SK-N-MC (cell line): Measurements from ENCODE around the gene SAMM50.
A peak's percentile ranks its signal among the peaks of the same experiment; 100 is the strongest.

Experiments used
- DNase-seq: peaks from one replicate; pipeline ENCODE4 v3.0.0-alpha.2; 2011; ENCODE audit warnings: low read depth, low spot score
- H3K27ac ChIP-seq: fragments of 200-600 bp; sonication (generic); 2 replicates; pipeline ENCODE4 v1.5.1; 2016; ENCODE audit warnings: mixed run types
- H3K36me3 ChIP-seq: fragments of 200-600 bp; sonication (generic); 2 replicates; pipeline ENCODE4 v1.6.1; 2017; ENCODE audit warnings: antibody characterized with exemption, low read length, mixed read lengths; ENCODE audit not compliant: insufficient read depth
- H3K4me3 ChIP-seq: fragments of 200-600 bp; sonication (generic); 2 replicates; pipeline ENCODE4 v1.5.1; 2016
- H3K9ac ChIP-seq: fragments of 200-600 bp; sonication (generic); 2 replicates; pipeline ENCODE4 v1.8.0; 2017; ENCODE audit warnings: mixed run types, mixed read lengths; ENCODE audit not compliant: insufficient read length
- H3K9me3 ChIP-seq: fragments of 200-600 bp; sonication (generic); 2 replicates; pipeline ENCODE4 v1.6.1; 2017; ENCODE audit warnings: low read depth, mild to moderate bottlenecking, antibody characterized with exemption, low read length, moderate library complexity, mixed read lengths
- EZH2 ChIP-seq: fragments of 200-600 bp; sonication (generic); IDR thresholded peaks from one replicate; pipeline ENCODE4 v1.6.1; 2017; ENCODE audit warnings: antibody characterized with exemption
- FOXP2 ChIP-seq: optimal IDR thresholded peaks from 2 replicates; pipeline ENCODE3; 2011; ENCODE audit warnings: mild to moderate bottlenecking, moderate library complexity; ENCODE audit not compliant: insufficient read depth; ENCODE audit errors: extremely low read length, control extremely low read depth
- POLR2AphosphoS5 ChIP-seq: IDR thresholded peaks from 2 replicates; pipeline ENCODE4 v1.6.1; 2012; ENCODE audit warnings: mild to moderate bottlenecking, low read depth, low read length, borderline replicate concordance

SAMM50 gene

GRCh38 chr22:43953988-43954785 is 1.1 kb upstream of the SAMM50 start:
- no peaks in the 10 kb centered on the region for H3K36me3 ChIP-seq
- peak overlapping the region; percentile 94 for H3K4me3 ChIP-seq
- H3K9ac ChIP-seq = peak overlapping the region; percentile 94
- DNase-seq = no peak
- H3K9me3 ChIP-seq = no peaks in the 10 kb centered on the region
- no peak overlapping the region for H3K27ac ChIP-seq
- no peak for TF ChIP-seq FOXP2
- no peak for TF ChIP-seq EZH2
- TF ChIP-seq POLR2AphosphoS5 = no peak

DNA sequence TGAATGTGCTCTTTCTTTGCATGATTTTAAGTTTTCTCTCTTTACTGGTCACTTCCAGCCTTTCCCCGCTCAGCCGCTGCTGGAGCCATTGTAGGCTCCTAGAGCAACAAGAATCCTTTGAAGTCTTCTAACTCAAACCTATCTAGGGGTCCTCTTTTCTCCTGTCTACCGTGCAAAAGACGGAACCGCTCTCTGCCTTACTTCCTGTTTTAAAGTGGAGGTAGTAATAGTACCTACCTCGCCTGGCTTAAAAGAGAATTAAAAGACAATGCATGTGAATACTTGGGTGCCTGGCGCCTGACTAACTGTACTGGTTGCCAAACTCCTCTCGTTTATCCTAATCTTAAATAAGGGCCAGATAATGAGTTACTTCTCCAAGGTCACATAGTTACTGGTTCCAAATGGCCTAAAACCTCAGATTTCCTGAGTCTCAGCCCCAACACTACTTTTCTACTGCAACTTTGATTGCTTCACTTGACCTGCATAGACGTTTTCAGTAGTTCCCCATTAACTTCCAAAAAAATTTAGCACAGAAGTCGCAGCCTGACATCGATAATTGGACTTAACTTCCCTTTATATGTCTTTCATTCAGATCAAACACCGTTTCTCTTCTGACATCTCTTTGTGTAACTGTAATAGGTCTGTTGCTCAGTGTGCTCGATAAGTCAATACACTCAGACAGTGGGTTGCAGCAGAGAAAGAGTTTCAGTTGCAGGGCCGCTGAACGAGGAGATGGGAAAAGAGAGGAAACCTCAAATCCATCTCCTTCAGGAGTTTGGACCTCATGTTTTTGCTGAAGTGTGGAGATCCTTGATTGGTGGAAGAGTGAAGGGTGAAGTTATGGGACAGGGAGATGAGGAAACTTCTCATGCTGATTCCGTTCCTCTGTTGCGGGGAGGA is 891 bp downstream of the SAMM50 start:
- DNase-seq = no peak
- H3K9ac ChIP-seq = peak overlapping the region; percentile 94
- no peaks in the 10 kb centered on the region for H3K9me3 ChIP-seq
- H3K36me3 ChIP-seq = no peaks in the 10 kb centered on the region
- peak overlapping the region; percentile 94 for H3K4me3 ChIP-seq
- TF ChIP-seq POLR2AphosphoS5 = no peak
- no peak for TF ChIP-seq FOXP2
- no peak for TF ChIP-seq EZH2
- no peak overlapping the region for H3K27ac ChIP-seq

DNA sequence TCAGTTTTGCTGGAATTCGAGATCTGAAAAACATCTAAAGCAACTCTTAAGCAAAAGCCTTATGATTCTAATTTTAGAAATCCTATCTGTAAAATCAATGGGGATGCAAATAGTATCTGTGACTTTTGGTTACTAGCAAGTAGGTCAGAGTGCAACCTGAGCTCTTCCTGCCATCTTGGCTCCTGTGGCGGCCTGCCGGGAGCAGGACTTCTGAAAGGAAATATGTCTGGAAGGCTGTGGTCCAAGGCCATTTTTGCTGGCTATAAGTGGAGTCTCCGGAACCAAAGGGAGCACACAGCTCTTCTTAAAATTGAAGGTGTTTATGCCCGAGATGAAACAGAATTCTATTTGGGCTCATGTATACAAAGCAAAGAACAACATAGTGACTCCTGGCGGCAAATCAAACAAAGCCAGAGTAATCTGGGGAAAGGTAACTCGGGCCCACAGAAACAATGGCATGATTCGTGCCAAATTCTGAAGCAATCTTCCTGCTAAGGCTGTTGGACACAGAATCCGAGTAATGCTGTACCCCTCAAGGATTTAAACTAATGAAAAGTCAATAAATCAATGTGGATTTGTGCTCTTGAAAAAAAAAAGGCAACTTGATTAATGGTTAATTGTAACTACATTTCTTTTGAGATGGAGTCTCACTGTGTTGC is 1.7 kb downstream of the SAMM50 start:
- H3K36me3 ChIP-seq = no peaks in the 10 kb centered on the region
- peak overlapping the region; percentile 94; the same call in 1 of the 2 replicates for H3K4me3 ChIP-seq
- H3K27ac ChIP-seq = no peak overlapping the region
- H3K9me3 ChIP-seq = no peaks in the 10 kb centered on the region
- TF ChIP-seq POLR2AphosphoS5 = no peak
- no peak for TF ChIP-seq FOXP2
- no peak for TF ChIP-seq EZH2
- DNase-seq = no peak
- no peak overlapping the region for H3K9ac ChIP-seq

- Histone ChIP-seq H3K9me3 (no peaks in the 10 kb centered on the region), H3K4me3 (no peak overlapping the region), H3K36me3 (no peaks in the 10 kb centered on the region), H3K27ac (no peak overlapping the region), H3K9ac (no peak overlapping the region)
- DNase-seq = no peak
- no peak for TF ChIP-seq FOXP2
- TF ChIP-seq EZH2 = no peak
- TF ChIP-seq POLR2AphosphoS5 = no peak
Observed at GRCh38 chr22:43957871-43958270, 2.6 kb downstream of the SAMM50 start.

- H3K4me3 ChIP-seq = no peak overlapping the region
- no peak for TF ChIP-seq POLR2AphosphoS5
- no peak for TF ChIP-seq FOXP2
- TF ChIP-seq EZH2 = no peak
- H3K36me3 ChIP-seq = peaks cover 50% of the 10 kb centered on the region
- no peak overlapping the region for H3K9ac ChIP-seq
- no peaks in the 10 kb centered on the region for H3K9me3 ChIP-seq
- no peak overlapping the region for H3K27ac ChIP-seq
- no peak for DNase-seq
Observed at GRCh38 chr22:43964314-43964857, 9.1 kb downstream of the SAMM50 start.

DNA sequence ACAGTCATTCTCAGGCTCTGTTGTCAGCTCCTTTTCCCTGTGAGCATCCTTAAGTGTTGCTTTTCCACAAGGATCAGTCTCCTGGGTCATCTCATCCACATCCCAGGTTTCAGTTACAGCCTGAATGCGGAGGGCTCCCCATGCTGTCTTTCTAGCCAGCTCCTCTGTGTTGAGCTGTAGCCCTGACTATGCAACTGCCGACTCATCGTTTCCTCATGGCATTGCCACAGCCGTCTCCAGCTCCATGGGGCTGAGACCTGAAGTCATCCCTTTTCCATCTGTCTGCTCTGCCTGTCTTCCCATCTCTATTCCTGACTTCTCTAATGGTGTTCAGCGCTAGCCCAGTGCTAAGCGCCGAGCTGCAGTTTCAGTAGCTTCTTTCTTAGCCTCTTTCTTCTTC is 11.8 kb downstream of the SAMM50 start:
- DNase-seq = no peak
- H3K36me3 ChIP-seq = peaks cover 55% of the 10 kb centered on the region
- no peak overlapping the region for H3K27ac ChIP-seq
- no peaks in the 10 kb centered on the region for H3K9me3 ChIP-seq
- no peak overlapping the region for H3K4me3 ChIP-seq
- TF ChIP-seq EZH2 = no peak
- no peak for TF ChIP-seq POLR2AphosphoS5
- TF ChIP-seq FOXP2 = no peak
- no peak overlapping the region for H3K9ac ChIP-seq

- no peak overlapping the region for H3K4me3 ChIP-seq
- TF ChIP-seq EZH2 = no peak
- no peak for TF ChIP-seq POLR2AphosphoS5
- no peak for TF ChIP-seq FOXP2
- no peaks in the 10 kb centered on the region for H3K9me3 ChIP-seq
- H3K9ac ChIP-seq = no peak overlapping the region
- no peak for DNase-seq
- peaks cover 61% of the 10 kb centered on the region for H3K36me3 ChIP-seq
- no peak overlapping the region for H3K27ac ChIP-seq
Observed at GRCh38 chr22:43968614-43969013, 13.4 kb downstream of the SAMM50 start.
